GM12878 (cell line): ENCODE results near the gene POFUT1. TPM values are rescaled to one million over a fixed set of nuclear protein-coding genes. Genes with fewer than 3 reads are reported as not detected.

Experiments
- ATAC-seq: fragments of 200-7000 bp; cut with Tn5 transposase; 3 replicates; pipeline ENCODE4 v1.9.1; 2020; ENCODE audit warnings: mild to moderate bottlenecking, moderate library complexity
- BruUV-seq: library from RNA; stranded (reverse); fragments of 400-500 nt; replicated peaks from 2 replicates; lab custom pipeline; 2021; lab: Mats Ljungman, UMichigan
- CTCF ChIA-PET: fragments of 300-600 bp; sonication (Branson Sonifier 250); formaldehyde crosslinking; extraction: SDS; loops from one replicate; lab custom pipeline; 2021; ENCODE audit warnings: inconsistent platforms; lab: Yijun Ruan, JAX
- POLR2A ChIA-PET: fragments of 350-600 bp; formaldehyde crosslinking; extraction: SDS; loops from one replicate; lab custom pipeline; 2021; ENCODE audit warnings: inconsistent platforms; lab: Charles Lee
- RAD21 ChIA-PET: fragments of 300-600 bp; sonication (Branson Sonifier 250); formaldehyde crosslinking; loops from one replicate; lab custom pipeline; 2023; ENCODE audit warnings: antibody characterized with exemption; ENCODE audit not compliant: unreplicated experiment; lab: Charles Lee
- SMC1A ChIA-PET: fragments of 300-600 bp; sonication (Branson Sonifier 250); formaldehyde crosslinking; loops from one replicate; lab custom pipeline; 2023; ENCODE audit not compliant: unreplicated experiment, uncharacterized antibody; lab: Charles Lee
- DNase-seq: peaks from one replicate; pipeline ENCODE4 v3.0.0-alpha.2; 2011; ENCODE audit warnings: low read depth, low spot score
- FAIRE-seq: peaks from 3 replicates; lab custom pipeline; 2011; peaks lifted over from hg19 to GRCh38; lab: Jason Lieb, UNC
- H2AFZ ChIP-seq: 2 replicates; pipeline ENCODE4 v1.6.0; 2011; ENCODE audit warnings: low read depth, low read length, control low read depth; ENCODE audit not compliant: control insufficient read depth
- H3K27ac ChIP-seq: 2 replicates; pipeline ENCODE4 v1.5.1; 2011; ENCODE audit warnings: control low read depth; ENCODE audit not compliant: control insufficient read depth, insufficient read depth
- H3K27me3 ChIP-seq, 2 experiments: replicated peaks in 1 of 2; 2 replicates each; pipeline versions ENCODE4 v1.6.0 to v1.6.1; 2011; ENCODE audit warnings: low read length in 1 of 2; ENCODE audit not compliant: control insufficient read depth in 2 of 2, insufficient read depth in 2 of 2
- H3K36me3 ChIP-seq, 2 experiments: 2 replicates each; pipeline ENCODE4 v1.5.1; 2011; ENCODE audit warnings: low read length in 1 of 2; ENCODE audit not compliant: control insufficient read depth in 2 of 2, insufficient read depth in 2 of 2
- H3K4me1 ChIP-seq: 2 replicates; pipeline ENCODE4 v1.6.1; 2011; ENCODE audit warnings: mild to moderate bottlenecking, low read length, moderate library complexity, mixed read lengths; ENCODE audit not compliant: control insufficient read depth, insufficient read depth
- H3K4me2 ChIP-seq: 2 replicates; pipeline ENCODE4 v1.6.0; 2011; ENCODE audit warnings: control low read depth; ENCODE audit not compliant: control insufficient read depth, insufficient read depth
- H3K4me3 ChIP-seq: fragments of 200-600 bp; sonication (generic); 2 replicates; pipeline ENCODE4 v1.5.1; 2016
- H3K79me2 ChIP-seq: 2 replicates; pipeline ENCODE4 v1.6.0; 2011; ENCODE audit warnings: low read length; ENCODE audit not compliant: control insufficient read depth, insufficient read depth
- H3K9ac ChIP-seq: 2 replicates; pipeline ENCODE4 v1.8.0; 2011; ENCODE audit warnings: low read length, control low read depth, mixed read lengths; ENCODE audit not compliant: control insufficient read depth, insufficient read depth
- H3K9me3 ChIP-seq: replicated peaks from 3 replicates; pipeline ENCODE4 v1.5.1; 2011; ENCODE audit warnings: mild to moderate bottlenecking, low read length; ENCODE audit not compliant: control insufficient read depth, insufficient read depth
- H4K20me1 ChIP-seq: 2 replicates; pipeline ENCODE4 v1.6.0; 2011; ENCODE audit not compliant: control insufficient read depth, insufficient read depth
- E2F4 ChIP-seq: IDR thresholded peaks from 2 replicates; pipeline ENCODE4 v1.6.1; 2012; ENCODE audit warnings: low read depth, low read length, improper control_type of control experiment
- HDAC6 ChIP-seq: fragments of 200-600 bp; sonication (generic); IDR thresholded peaks from one replicate; pipeline ENCODE4 v1.8.0; 2017; ENCODE audit warnings: antibody characterized with exemption; ENCODE audit not compliant: unreplicated experiment
- KAT2A ChIP-seq: conservative IDR thresholded peaks from 2 replicates; pipeline ENCODE4 v1.6.1; 2011; ENCODE audit warnings: low read depth, low read length; ENCODE audit not compliant: control insufficient read depth
- POLR2A ChIP-seq: IDR thresholded peaks from 2 replicates; pipeline ENCODE4 v1.6.1; 2011; ENCODE audit warnings: low read depth, mild to moderate bottlenecking, low read length
- SUPT20H ChIP-seq: IDR thresholded peaks from 2 replicates; pipeline ENCODE4 v1.6.1; 2011; ENCODE audit warnings: low read depth, mild to moderate bottlenecking, low read length, moderate library complexity, borderline replicate concordance; ENCODE audit not compliant: control insufficient read depth
- WGBS: methylation state at CpG from one replicate; pipeline ENCODE4 v1.1.6; 2016; ENCODE audit warnings: low lambda C conversion rate; ENCODE audit not compliant: insufficient replicate concordance, insufficient coverage; ENCODE audit errors: missing lambda C conversion rate; 5-methylcytosine and 5-hydroxymethylcytosine counted together
- in situ Hi-C: fragments of 300-500 bp; cut with MboI; formaldehyde crosslinking; loops from 9 replicates; pipeline ENCODE4 v1.14.3; 2018; ENCODE audit warnings: mixed read lengths
- intact Hi-C: fragments of 100-400 bp; cut with micrococcal nuclease; formaldehyde crosslinking; loops from one replicate; pipeline ENCODE4 v1.14.2; 2022; ENCODE audit not compliant: unreplicated experiment
- polyA plus RNA-seq, 11 experiments: library from polyadenylated mRNA; depleted of rRNA in 4 of 11; unstranded in 6 of 11; stranded (reverse) in 5 of 11; fragments of >200 nt; fragmentation: Nextera tagmentation in 4 of 11; fragmentation: Illumina TruSeq in 1 of 11; extraction: Ambion mirVana in 4 of 11; extraction: Trizol in 1 of 11; gene quantifications; 1 replicate in 1 of 11; 2 replicates in 10 of 11; pipeline versions ENCODE4 v1.2.1 to v1.2.3, GENCODE V29; 2011 to 2016; ENCODE audit warnings: inconsistent platforms in 2 of 11, missing spikeins in 2 of 11, low read depth in 1 of 11
- total RNA-seq, 4 experiments: library from RNA; depleted of rRNA in 3 of 4; stranded (reverse); fragments of >200 nt in 3 of 4; fragmentation: Illumina TruSeq in 1 of 4; extraction: Trizol in 1 of 4; gene quantifications; 2 replicates each; pipeline versions ENCODE4 v1.2.1 to v1.2.3, GENCODE V29; 2013 to 2021
- TF ChIP-seq, protein P1 (sequence below): IDR thresholded peaks from 2 replicates; pipeline ENCODE4 v1.6.1; 2012; ENCODE audit warnings: mild to moderate bottlenecking, low read depth, low read length

Gene POFUT1
- total and polyA plus RNA-seq, 10 of the 15 experiments (the other 5 are each of a cell fraction or from before 2014, with no cell fraction given), result 2.6 to 33.4 (median 23.1) TPM

DNA sequence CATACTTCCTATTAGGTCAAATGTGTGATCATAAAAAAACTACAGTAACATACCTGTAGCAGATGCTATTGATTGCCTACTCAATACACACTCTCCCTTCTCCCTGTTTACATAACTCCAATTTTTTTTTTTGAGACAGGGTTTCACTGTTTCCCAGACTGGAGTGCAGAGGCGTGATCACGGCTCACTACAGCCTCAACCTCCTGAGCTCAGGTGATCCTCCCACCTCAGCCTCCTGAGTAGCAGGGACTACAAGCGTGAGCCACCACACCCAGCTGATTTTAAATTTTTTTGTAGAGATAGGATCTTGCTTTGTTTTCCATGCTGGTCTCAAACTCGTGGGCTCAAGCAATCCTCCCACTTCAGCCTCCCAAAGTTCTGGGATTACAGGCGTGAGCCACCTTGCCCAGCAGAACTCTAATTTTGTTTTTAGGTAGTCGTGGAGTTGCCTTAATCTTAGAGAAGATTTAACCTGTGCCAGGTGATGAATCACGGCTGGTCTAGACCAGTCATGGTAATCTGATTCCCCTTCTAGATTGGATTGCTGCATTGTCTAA, 55.8 kb downstream of the POFUT1 start:
- RAD21 ChIA-PET, result no interaction called here
- intact Hi-C loops (no loop called here), in situ Hi-C loops (no loop called here)
- Histone ChIP-seq H3K9ac (no peak overlapping the region), H3K36me3 (no peaks in the 10 kb centered on the region), H3K4me3 (no peak overlapping the region), H3K79me2 (no peaks in the 10 kb centered on the region), H3K4me2 (no peak overlapping the region), H4K20me1 (no peaks in the 10 kb centered on the region), H3K9me3 (no peaks in the 10 kb centered on the region), H2AFZ (no peak overlapping the region), H3K27me3 (no peaks in the 10 kb centered on the region), H3K27ac (no peak overlapping the region), H3K4me1 (peaks cover 3% of the 10 kb centered on the region; the same call in 1 of the 2 replicates)
- DNase-seq (no peak), FAIRE-seq (no peak), ATAC-seq (no peak)
- TF ChIP-seq POLR2A (no peak), KAT2A (no peak), E2F4 (no peak), HDAC6 (no peak), SUPT20H (no peak)
- TF ChIP-seq, protein P1, sequence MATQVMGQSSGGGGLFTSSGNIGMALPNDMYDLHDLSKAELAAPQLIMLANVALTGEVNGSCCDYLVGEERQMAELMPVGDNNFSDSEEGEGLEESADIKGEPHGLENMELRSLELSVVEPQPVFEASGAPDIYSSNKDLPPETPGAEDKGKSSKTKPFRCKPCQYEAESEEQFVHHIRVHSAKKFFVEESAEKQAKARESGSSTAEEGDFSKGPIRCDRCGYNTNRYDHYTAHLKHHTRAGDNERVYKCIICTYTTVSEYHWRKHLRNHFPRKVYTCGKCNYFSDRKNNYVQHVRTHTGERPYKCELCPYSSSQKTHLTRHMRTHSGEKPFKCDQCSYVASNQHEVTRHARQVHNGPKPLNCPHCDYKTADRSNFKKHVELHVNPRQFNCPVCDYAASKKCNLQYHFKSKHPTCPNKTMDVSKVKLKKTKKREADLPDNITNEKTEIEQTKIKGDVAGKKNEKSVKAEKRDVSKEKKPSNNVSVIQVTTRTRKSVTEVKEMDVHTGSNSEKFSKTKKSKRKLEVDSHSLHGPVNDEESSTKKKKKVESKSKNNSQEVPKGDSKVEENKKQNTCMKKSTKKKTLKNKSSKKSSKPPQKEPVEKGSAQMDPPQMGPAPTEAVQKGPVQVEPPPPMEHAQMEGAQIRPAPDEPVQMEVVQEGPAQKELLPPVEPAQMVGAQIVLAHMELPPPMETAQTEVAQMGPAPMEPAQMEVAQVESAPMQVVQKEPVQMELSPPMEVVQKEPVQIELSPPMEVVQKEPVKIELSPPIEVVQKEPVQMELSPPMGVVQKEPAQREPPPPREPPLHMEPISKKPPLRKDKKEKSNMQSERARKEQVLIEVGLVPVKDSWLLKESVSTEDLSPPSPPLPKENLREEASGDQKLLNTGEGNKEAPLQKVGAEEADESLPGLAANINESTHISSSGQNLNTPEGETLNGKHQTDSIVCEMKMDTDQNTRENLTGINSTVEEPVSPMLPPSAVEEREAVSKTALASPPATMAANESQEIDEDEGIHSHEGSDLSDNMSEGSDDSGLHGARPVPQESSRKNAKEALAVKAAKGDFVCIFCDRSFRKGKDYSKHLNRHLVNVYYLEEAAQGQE, result no peak
- WGBS, result 69% methylated on average over 7 of the region's 7 CpGs
- POLR2A ChIA-PET, result interaction anchor here (1.0 kb wide), 1 partner anchor 10 kb away, joined by 3 read pairs; no protein-coding TSS in a partner anchor
- CTCF ChIA-PET, result no interaction called here
- BruUV-seq, result no TSS peak
- SMC1A ChIA-PET, result no interaction called here
